ENCODE measurements around the gene ARFGAP1.
"Not testable (repeated sequence)": the region's sequence is repeated elsewhere in the genome, so short reads cannot be mapped to it uniquely, and the experiment has no call there.

Gene ARFGAP1

GRCh38 chr20:63322146-63322932 is 49.7 kb downstream of the ARFGAP1 start:
- no peak for FAIRE-seq

DNA sequence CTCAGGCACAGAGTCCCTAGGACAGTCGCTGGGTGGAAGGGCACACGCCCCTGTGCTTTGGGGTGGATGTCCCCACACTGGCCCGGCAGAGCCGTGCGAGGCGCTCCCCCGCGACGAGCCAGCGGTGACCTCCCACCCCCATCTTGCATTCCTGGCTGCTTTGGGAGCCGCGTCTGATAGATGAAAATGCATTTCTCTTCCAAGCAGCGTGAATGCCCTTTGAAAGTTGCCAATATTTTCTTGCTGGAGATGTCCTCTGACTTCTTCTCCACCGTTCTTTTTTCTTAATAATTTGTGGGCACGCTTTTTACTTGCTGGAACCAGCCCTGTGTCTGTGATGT is 50.3 kb downstream of the ARFGAP1 start:
- FAIRE-seq: no peak

DNA sequence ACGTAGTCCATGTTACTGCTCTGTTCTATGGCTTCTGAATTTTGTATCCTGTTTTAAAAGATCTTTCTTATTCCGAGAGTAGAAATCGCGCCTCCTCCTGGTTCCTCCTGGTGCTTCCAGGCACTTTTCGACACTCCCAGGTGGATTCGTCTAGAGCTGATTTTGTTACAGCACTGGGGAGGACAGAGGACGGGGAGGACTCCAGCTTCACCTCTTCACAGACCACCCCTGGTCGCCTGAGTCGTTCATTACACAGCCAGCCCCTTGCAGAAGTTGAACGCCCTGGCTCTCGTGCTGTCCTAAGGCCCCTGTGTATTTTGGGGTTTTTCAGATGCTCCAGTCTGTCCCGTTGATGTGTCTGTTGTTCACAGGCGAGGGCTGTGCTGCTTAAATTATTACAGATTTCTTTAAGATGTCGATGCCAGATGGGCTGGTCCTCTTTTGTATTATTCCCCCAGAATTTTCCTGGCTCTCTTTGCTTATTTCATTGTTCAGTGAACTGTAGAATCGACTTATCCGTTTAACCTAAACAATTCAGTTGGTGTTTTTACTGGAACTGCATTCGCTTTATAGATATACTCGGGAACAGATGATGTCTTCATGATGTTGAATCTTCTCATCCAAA is 50.9 kb downstream of the ARFGAP1 start:
- no peak for FAIRE-seq

DNA sequence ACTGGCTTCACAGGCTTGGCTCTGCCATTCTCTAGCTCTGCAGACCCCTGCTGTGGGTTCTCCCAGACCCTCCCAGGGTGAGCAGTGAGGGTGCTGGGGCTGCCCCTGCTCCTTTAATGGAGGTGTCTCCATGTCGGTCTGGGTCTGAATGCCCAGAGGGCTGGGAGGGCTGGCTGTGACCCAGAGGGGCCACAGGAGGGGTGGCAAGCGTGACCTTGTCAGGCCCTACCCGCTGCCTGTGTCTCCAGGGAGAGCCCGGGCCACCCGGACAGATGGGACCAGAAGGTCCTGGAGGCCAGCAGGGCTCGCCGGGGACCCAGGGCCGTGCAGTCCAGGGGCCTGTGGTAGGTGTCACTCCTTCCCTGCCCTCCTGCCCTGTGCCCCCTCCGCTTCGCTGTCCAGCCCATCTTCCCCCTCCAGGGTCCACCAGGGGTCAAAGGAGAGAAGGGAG is 52.4 kb downstream of the ARFGAP1 start:
- FAIRE-seq: no peak

DNA sequence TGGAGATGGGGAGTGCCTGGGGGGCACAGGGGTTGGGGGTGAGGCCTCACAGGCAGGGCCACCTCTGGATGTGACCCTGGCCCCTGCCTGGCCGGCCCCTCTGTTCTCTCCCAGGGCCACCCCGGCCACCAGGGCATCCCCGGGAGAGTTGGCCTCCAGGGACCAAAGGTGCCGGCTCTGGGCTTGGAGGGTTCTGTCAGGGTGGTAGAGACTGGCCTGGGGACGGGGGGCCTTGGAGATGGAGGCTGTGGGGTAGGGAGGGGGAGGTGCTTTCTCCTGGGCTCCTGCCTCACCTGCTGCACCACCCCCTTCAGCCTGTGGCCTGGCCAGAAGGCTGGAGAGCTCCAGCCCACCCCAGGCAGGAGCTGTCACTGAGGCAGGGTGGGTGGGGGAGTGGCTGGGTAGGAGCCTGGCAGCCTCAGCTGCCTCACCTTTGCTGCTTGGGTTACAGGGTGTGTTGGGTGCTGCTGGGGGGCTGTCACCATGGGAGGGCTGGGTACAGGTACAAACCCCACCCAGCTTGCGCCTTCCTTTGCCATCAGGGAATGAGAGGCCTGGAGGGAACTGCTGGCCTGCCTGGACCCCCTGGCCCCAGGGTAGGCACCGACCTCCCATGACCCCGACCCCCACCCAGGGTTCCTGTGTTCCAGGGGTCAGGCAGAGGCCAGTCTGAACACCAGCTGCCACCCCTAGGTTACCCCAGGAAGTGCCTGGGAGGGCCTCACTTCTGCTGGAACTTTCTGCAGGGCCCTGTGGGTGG is 53.1 kb downstream of the ARFGAP1 start:
- FAIRE-seq: no peak

DNA sequence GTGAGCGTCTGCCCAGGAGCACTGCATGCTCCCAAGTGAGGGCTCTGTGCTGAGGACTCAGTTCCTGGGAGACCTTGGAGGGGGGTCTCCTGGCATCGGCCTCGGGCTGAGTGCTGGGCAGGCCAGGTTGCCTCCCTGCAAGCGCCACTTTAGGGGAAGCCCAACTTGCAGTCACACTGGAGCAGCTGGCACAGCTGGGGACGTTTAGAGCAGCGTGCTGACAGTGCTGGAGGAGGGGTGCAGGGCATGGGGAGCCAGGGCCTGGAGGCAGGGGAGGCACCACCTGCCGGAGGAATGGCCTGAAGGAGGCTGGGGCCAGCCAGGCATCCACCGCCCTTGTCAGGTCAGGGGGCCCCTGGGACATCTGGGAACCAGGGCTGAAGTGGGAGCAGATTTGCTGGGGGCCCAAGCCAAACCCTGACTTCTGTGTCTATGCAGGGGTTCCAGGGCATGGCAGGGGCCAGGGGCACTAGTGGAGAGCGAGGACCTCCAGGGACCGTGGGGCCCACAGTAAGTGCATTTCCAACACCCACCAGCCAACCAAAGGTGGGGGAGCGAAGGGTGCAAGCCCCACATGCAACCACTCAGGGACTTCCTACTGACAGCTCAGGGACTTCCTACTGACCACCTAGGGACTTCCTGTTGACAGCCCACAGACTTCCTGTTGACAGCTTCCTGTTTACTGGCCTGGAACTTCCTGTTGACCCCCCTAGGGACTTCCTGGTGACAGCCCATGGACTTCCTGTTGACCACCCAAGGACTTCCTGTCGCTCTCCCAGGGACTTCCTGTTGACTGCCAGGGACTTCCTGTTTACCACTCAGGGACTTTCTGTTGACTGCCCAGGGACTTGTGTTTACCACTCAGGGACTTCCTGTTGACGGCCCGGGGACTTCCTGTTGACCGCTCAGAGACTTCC is 54.0 kb downstream of the ARFGAP1 start:
- no peak for FAIRE-seq

DNA sequence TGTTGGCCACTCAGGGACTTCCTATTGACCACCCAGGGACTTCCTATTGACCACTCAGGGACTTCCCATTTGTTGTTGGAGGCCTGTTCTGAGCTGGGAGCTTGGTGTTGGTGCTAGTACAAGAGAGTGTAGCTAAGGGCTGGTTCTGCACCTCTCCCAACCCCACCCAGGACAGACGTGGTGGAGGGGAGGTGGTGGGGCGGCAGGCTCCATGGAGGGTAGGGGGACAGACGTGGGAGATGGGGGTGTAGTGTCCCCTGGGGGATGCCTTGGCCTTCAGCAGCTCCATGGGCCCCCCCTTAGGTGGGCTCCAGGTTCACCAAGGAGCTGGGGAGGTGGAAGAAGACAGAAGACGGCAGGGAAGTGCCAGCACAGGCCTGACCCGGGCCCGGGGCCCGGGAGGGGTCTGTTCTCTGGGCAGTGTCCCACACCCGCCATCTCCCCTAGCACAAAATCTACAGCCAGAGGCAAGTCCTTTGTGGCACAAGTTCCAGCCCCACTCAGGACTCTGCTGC is 54.7 kb downstream of the ARFGAP1 start:
- no peak for FAIRE-seq

DNA sequence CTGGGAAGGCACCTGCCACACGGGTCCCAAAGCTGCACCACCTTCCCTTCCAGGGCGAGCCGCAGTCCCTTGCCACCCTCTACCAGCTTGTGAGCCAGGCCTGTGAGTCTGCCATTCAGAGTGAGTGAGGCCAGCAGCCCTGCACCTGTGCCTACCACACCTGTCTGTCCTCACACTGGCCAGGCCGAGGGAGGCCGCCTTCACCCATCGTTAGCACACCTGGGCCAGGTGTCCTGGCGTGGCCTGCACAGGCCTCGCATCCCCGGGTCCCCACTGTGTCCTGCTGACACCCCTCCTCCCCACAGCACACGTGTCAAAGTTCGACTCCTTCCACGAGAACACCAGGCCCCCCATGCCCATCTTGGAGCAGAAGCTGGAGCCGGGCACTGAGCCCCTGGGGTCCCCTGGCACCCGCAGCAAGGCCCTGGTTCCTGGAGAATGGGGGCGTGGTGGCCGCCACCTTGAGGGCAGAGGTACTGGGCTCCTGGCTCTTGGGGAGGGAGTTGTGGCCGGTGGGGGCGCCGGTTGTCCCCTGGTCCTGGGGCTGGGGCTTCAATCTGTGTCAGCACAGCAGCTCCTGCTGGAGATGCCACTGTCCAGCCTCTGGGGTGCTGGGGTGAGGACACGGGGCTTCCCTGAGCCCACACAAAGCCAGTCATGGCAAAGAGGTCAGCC is 55.5 kb downstream of the ARFGAP1 start:
- FAIRE-seq: no peak

- FAIRE-seq: no peak
Measured at GRCh38 chr20:63328718-63329275, 56.2 kb downstream of the ARFGAP1 start.

GRCh38 chr20:63329331-63330083 is 56.9 kb downstream of the ARFGAP1 start:
- no peak for FAIRE-seq

- no peak for FAIRE-seq
Measured at GRCh38 chr20:63330084-63330760, 57.6 kb downstream of the ARFGAP1 start.

GRCh38 chr20:63330940-63331339 is 58.3 kb downstream of the ARFGAP1 start:
- no peak for FAIRE-seq

DNA sequence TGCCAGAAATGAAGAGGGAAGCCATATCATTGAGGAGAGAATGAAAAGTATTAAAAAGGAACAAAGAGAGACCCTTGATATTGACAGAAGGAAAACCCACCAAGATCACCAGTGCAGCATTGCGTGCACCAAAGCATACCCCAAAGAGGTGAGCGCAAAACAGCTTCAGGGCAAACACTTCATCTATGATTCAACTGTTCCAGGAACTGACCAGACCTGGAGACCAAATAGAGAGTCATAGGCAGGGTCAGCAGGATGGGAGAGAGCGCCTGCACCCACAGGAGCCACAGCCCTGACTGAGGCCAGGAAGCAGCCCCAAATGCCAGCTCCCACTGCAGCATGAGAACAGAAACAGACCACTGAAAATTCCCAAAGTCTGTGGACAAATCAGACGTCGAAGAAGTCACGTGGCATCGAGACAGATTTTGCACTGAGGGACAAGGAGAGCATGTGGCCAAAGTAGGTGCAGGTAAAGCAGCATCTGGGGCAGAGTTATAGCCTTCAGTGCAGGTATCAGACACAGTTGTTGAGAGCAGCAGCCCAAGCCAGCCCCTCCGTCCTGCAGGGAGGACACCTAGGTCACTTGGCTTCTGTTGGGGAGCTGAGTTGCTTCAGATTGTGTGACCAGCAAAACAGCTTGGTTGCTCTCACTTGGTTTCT is 59.3 kb downstream of the ARFGAP1 start:
- FAIRE-seq: no peak

DNA sequence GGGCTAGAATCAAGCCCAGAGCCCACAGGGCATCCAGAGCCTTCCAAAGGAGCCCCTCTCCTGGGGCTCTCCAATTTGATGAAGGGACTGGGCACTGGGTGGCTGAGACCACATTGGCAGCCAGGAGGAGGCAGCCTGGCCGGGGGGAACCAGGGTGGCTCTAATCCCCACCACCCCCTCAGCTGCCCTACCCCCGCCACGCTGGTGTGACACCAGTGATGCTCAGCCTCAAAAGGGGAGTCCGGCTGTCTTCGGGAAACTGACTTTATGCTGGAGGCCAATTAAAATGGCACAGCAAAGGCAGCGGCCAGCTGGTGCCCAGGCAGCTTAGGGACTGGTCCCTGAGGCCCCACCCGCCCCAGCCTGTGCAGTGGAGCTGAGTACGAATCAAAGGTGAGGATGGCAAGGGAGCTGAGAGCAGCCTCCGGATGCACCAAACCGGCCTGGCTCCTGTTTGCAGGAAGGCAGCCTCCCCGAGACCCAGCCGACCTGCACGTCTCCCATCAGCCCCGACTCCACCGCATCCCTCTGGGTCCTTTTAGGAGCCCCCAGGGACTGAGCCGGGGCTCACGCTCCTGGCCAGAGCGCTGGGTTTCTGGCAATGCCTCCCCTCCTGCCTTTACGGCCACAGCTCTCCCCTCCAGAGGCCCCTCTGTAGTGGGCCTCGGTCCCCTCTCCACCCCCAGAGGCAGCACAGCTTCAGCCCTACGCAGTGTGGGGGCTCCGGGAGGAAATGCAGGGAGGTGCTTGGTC is 60.1 kb downstream of the ARFGAP1 start:
- no peak for FAIRE-seq

GRCh38 chr20:63333241-63333836 is 60.7 kb downstream of the ARFGAP1 start:
- FAIRE-seq: no peak

DNA sequence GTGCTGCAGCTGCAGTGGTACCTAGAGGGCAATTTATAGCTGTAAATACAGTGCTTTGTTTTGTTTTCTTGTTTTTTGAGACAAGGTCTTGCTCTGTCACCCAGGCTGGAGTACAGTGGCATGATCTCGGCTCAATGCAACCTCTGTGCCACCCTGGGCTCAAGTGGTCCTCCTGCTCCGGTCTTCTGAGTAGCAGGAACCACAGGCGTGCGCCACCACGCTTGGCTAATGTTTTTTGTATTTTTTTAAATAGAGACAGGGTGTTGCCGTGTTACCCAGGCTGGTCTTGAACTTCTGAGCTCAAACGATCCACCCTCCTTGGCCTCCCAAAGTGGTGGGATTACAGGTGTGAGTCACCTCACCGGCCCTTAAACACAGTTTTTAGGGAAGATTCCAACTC is 61.7 kb downstream of the ARFGAP1 start:
- FAIRE-seq: no peak

DNA sequence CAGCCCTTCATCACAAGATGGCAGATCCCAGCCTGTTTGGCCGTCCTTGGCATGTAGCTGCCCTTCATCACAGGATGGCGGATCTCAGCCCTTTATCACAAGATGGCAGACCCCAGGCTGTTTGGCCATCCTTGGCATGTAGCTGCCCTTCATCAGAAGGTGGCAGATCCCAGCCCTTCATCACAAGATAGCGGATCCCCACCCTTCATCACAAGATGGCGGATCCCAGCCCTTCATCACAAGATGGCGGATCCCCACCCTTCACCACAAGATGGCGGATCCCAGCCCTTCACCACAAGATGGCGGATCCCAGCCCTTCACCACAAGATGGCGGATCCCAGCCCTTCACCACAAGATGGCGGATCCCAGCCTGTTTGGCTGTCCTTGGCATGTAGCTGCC is 62.4 kb downstream of the ARFGAP1 start:
- FAIRE-seq: not testable (repeated sequence)

DNA sequence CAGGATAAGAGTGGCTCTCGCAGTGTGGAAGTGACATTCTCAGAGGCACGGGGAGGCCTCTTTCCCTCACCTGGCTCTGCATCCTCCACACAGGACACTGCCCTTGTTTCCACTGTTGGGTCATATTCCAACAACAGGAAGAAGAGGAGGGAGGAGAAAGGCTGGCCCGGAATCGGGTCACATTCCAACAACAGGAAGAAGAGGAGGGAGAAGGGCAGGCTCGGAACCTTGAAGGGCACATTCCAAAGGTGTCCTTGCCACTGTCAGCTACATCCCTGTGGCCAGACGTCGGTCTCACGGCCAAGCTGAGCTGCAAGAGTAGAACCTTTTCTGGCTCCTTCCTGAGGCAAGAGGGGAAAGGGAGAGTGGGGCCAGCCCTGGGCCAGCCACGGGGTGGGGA is 63.1 kb downstream of the ARFGAP1 start:
- FAIRE-seq: no peak

Data from islet of Langerhans (tissue), 1 donor.